Activated naive CD8-positive, alpha-beta T cell treated with anti-CD3 and anti-CD28 coated beads, Interleukin-2, amount 50 U/mL, for 24 hours (primary cell): ENCODE data around the gene C19orf47.

Experiments
- ATAC-seq: fragments of 150-1000 bp; cut with Tn5 transposase; one replicate; pipeline ENCODE4 v1.10.0; 2021
- DNase-seq: peaks from one replicate; pipeline ENCODE4 v3.0.0; 2021
- H3K27ac Mint-ChIP-seq: one replicate; pipeline ENCODE4 v1.8.0; 2021; ENCODE audit warnings: mild to moderate bottlenecking, mixed read lengths
- H3K27me3 Mint-ChIP-seq: one replicate; pipeline ENCODE4 v1.8.0; 2021; ENCODE audit warnings: mixed read lengths
- H3K36me3 Mint-ChIP-seq: one replicate; pipeline ENCODE4 v1.8.0; 2021; ENCODE audit warnings: low read depth, mixed read lengths
- H3K4me1 Mint-ChIP-seq: one replicate; pipeline ENCODE4 v1.8.0; 2021; ENCODE audit warnings: mixed read lengths
- H3K4me3 Mint-ChIP-seq: one replicate; pipeline ENCODE4 v1.8.0; 2021; ENCODE audit warnings: mild to moderate bottlenecking, moderate library complexity, mixed read lengths
- H3K9me3 Mint-ChIP-seq: one replicate; pipeline ENCODE4 v1.8.0; 2021; ENCODE audit warnings: mixed read lengths

C19orf47 gene

DNA sequence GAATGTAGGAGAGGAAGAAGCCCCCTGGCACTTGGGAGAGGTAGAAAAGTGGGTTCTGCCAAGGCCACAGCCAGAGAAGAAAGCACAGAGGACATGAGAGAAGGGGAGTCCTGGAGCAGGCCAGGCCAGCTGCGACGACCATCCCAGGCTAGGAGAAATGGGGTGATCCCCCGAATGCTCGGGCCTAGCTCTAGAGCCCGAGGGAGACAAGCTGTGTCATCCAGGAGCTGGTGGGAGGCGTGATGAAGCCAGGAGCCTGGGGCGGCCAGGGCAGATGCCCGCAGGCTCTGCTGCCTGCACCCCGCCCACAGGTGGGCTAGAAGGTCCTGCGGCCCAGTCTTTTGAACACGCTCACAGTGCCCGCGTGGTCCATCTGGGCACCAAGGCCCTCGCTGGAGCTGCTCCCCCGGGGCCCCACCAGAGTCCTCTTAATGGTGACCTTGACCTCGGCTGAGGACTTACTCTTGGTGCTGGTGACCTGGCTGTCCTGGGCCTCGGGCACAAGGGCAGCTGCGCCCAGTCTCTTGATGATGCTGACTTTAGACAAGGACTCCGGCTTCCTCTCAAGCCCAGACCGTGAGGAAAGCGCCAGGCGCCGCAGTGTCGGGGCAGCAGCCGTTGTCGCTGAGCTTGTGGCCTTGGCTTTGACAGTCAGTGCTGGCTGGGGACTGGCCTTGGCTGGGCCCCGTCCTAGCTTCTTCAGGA, 26.5 kb downstream of the C19orf47 start:
- DNase-seq (no peak), ATAC-seq (no peak)
- Mint-ChIP-seq H3K4me1 (no peaks in the 10 kb centered on the region), H3K27ac (no peak overlapping the region), H3K4me3 (no peak overlapping the region), H3K36me3 (peaks cover 22% of the 10 kb centered on the region), H3K27me3 (no peaks in the 10 kb centered on the region), H3K9me3 (no peaks in the 10 kb centered on the region)

DNA sequence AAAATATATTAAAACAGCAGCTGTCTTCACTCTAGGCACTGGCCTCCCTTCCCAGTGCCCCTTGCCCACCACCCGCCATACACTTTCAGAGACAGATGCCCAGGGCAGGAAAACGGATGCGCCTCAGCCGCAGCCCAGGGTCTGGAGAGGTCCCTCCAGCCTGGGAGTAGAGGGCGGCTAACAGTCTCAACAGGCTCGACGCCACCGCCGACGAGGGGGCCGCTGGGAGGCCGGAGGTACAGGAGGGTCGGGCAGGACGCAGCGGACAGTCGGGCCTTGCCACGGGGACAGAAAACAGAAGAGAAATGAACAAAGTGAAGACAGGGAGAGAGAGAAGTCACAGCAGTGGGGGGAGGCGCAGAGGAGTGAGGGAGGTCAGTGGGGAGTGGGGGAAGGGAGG, 27.1 kb downstream of the C19orf47 start:
- no peak overlapping the region for H3K4me3 Mint-ChIP-seq
- no peaks in the 10 kb centered on the region for H3K9me3 Mint-ChIP-seq
- H3K36me3 Mint-ChIP-seq: peaks cover 22% of the 10 kb centered on the region
- no peaks in the 10 kb centered on the region for H3K4me1 Mint-ChIP-seq
- DNase-seq (no peak), ATAC-seq (no peak)
- no peaks in the 10 kb centered on the region for H3K27me3 Mint-ChIP-seq
- H3K27ac Mint-ChIP-seq: no peak overlapping the region

DNA sequence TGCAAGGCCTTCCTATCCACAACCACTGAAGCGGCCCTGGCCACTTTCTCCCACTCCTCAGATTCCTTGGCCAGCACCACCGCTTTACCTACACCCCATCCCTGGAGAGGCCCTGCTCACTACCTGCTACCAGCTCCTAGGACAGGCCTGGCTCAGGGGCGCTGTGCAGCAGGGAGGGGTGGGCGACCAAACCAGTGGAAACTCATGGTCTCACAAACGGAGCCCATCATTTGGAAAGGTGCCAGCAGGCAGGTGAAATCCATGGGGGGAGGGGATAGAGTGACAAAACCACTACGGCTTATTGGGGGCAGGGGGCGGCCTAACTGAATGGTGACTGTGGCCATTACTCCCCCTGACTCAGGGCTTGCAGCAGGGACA, 27.6 kb downstream of the C19orf47 start:
- no peaks in the 10 kb centered on the region for H3K27me3 Mint-ChIP-seq
- no peak overlapping the region for H3K27ac Mint-ChIP-seq
- no peaks in the 10 kb centered on the region for H3K4me1 Mint-ChIP-seq
- ATAC-seq (no peak), DNase-seq (no peak)
- no peak overlapping the region for H3K4me3 Mint-ChIP-seq
- H3K36me3 Mint-ChIP-seq: peaks cover 18% of the 10 kb centered on the region
- no peaks in the 10 kb centered on the region for H3K9me3 Mint-ChIP-seq

DNA sequence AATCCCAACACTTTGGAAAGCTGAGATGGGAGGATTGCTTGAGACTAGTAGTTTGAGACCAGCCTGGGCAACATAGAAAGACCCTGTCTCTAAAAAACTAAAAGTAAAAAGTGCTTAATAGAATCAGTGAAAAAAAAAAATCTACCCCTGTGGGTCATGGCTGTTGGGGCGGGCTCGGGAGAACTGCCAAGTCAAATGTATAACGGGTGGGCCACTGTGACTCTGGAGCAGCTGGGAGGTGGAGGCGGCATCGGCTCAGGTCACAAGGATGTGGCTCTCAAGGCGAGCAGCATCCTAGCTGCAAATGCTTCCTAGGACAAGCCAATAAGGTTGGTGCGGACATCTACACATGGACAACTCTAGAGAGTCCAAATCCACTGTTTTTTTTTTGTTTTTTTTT, 30.9 kb downstream of the C19orf47 start:
- H3K9me3 Mint-ChIP-seq: no peaks in the 10 kb centered on the region
- no peaks in the 10 kb centered on the region for H3K27me3 Mint-ChIP-seq
- no peak for ATAC-seq
- H3K36me3 Mint-ChIP-seq: peaks cover 8% of the 10 kb centered on the region
- H3K27ac Mint-ChIP-seq: no peak overlapping the region
- H3K4me1 Mint-ChIP-seq: no peaks in the 10 kb centered on the region
- DNase-seq: no peak
- no peak overlapping the region for H3K4me3 Mint-ChIP-seq

DNA sequence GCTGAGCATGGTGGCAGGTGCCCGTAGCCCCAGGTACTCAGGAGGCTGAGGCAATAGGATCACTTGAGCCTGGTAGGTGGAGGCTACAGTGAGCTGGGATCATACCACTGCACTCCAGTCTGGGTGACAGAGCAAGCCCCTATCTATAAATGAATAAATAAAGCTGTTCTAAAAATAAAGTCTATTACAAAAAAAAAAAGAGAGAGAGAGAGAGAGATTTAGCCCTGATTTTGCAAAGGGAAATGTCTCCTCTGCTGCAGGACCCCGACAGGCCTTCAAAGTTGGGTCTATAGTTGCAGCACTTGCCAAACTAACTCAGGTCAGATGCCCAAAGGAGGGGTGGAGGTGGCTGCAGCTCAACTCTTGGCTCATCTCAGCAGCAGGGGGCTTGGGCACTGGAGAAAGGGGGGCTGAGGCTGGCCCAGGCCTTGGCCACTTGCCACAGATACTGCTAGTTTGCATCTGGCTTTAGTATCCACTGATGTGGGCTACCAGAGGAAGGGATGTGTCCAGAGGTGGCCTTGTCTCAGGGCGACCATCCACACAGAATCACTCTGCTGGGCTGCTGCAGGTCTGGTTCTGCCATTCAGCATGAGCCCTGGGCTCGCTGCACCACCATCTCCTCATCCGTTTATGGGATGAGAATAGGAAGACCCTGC, 32.3 kb downstream of the C19orf47 start:
- H3K36me3 Mint-ChIP-seq: peaks cover 5% of the 10 kb centered on the region
- H3K27me3 Mint-ChIP-seq: no peaks in the 10 kb centered on the region
- ATAC-seq (no peak), DNase-seq (no peak)
- no peak overlapping the region for H3K4me3 Mint-ChIP-seq
- H3K4me1 Mint-ChIP-seq: no peaks in the 10 kb centered on the region
- no peak overlapping the region for H3K27ac Mint-ChIP-seq
- H3K9me3 Mint-ChIP-seq: no peaks in the 10 kb centered on the region

DNA sequence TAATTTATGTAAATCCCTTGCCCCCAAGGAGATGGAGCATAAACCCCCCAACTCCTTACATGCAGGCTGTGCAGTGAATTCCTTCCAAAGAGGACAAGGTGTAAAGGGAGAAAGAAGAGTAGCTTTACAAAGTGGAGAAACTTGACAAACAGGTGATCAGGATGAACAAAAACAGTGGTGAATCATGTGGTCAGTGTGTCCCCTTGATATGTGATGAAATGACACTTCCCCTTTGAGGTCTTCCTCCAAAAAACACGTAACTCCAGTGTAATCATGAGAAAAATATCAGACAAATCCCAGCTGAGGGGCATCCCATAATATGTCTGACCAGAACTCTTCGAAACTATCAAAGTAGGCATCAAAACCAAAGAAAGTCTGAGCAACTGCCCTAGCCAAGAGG, 33.5 kb downstream of the C19orf47 start:
- H3K27me3 Mint-ChIP-seq: no peaks in the 10 kb centered on the region

DNA sequence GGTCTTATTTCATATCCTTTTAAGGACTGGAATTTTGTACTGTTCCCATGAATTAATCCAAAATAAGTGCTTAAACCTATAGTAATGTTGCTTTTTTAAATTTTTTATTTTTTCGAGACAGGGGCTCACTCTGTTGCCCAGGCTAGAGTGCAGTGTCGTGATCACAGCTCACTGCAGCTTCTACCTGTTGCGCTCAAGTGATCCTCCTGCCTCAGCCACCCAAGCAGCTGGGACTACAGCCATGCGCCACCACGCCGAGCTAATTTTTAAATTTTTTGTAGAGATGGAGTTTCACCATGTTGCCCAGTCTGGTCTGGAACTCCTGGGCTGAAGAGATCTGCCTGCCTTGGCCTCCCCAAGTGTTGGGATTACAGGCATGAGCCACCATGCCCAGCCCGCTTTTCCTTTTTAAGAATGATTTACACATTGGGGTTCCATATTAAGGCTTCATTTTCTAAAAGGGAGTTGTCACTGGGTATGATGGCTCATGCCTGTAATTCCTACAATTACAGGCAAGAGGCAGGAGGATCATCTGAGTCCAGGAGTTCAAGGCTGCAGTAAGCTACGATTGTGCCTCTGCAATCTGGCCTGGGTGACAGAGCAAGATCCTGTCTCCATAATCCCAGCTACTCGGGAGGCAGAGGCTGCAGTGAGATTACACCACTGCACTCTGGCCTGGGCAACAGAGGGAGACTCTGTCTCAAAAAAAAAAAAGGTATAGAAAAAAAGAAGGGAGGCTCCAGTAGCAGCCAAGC, 34.8 kb downstream of the C19orf47 start:
- no peaks in the 10 kb centered on the region for H3K4me1 Mint-ChIP-seq
- no peaks in the 10 kb centered on the region for H3K27me3 Mint-ChIP-seq
- peaks cover 2% of the 10 kb centered on the region for H3K36me3 Mint-ChIP-seq
- no peak for ATAC-seq
- H3K9me3 Mint-ChIP-seq: no peaks in the 10 kb centered on the region
- H3K4me3 Mint-ChIP-seq: no peak overlapping the region
- H3K27ac Mint-ChIP-seq: no peak overlapping the region
- no peak for DNase-seq

More for the DNA sequence above, 33.5 kb downstream of the C19orf47 start:
- ATAC-seq: no peak
- Mint-ChIP-seq H3K36me3 (peaks cover 2% of the 10 kb centered on the region), H3K27ac (no peak overlapping the region), H3K9me3 (no peaks in the 10 kb centered on the region), H3K4me1 (no peaks in the 10 kb centered on the region), H3K4me3 (no peak overlapping the region)
- no peak for DNase-seq

DNA sequence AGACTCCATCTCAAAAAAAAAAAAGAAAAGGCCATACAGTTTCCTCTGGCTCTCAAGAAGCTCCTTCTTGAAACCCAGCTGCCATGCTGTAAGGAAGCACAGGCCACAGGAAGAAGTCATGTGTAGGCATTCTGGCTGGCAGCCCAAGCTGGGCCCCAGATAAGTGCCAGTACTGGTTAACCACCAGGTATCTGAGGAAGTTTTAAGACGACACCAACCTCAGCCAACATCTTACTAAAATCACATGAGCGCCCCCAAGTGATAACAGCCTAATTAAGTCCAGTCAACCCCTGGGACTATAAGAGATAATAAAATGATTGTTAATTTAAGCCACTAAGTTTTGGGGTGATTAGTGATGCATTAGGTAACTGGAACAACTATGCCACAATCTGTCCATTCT, 35.7 kb downstream of the C19orf47 start:
- ATAC-seq: no peak
- no peak for DNase-seq
- Mint-ChIP-seq H3K9me3 (no peaks in the 10 kb centered on the region), H3K4me3 (no peak overlapping the region), H3K36me3 (peaks cover 2% of the 10 kb centered on the region), H3K27me3 (no peaks in the 10 kb centered on the region), H3K27ac (no peak overlapping the region), H3K4me1 (no peaks in the 10 kb centered on the region)

DNA sequence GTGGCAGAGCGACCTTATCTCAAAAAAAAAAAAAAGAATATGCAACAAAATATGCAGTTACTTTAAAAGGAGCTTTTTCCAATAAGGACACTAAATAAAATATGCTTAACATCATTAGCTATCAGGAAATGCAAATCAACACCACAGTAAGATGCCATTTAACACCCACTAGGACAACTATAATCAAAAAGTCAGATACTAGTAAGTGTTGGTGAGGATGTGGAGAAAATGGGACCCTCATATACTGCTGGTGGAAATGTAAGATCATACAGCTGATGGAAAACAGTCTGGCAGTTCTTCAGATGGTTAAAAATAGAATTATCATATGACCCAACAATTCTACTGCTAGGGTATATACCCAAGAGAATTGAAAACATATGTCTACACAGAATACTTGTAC, 38.5 kb downstream of the C19orf47 start:
- no peak for ATAC-seq

DNA sequence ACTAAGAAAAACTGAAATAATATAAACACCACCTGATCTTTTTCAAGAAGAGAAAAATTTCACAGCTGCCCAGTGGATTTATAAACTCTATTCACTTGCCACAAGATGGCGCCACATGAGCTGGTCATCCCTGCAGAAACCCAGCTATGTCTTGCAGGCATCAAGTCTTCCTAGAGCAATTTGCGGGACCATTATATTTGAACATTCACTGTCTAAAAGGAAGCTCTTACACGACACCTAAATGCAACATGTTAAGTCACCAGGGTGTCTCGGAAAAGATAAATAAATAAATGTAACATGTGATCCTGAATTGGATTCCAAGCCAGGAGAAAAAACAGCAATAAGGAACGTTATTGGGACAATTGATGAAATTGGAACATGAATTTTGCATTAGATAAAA, 42.8 kb downstream of the C19orf47 start:
- no peaks in the 10 kb centered on the region for H3K4me1 Mint-ChIP-seq
- ATAC-seq (no peak), DNase-seq (peak; percentile 78)
- H3K27ac Mint-ChIP-seq: no peak overlapping the region
- H3K36me3 Mint-ChIP-seq: no peaks in the 10 kb centered on the region
- no peaks in the 10 kb centered on the region for H3K27me3 Mint-ChIP-seq
- no peak overlapping the region for H3K4me3 Mint-ChIP-seq
- no peaks in the 10 kb centered on the region for H3K9me3 Mint-ChIP-seq

More for the DNA sequence above, 38.5 kb downstream of the C19orf47 start:
- no peak for DNase-seq
- Mint-ChIP-seq H3K9me3 (no peaks in the 10 kb centered on the region), H3K4me1 (no peaks in the 10 kb centered on the region), H3K36me3 (no peaks in the 10 kb centered on the region), H3K27me3 (no peaks in the 10 kb centered on the region), H3K27ac (no peak overlapping the region), H3K4me3 (no peak overlapping the region)

DNA sequence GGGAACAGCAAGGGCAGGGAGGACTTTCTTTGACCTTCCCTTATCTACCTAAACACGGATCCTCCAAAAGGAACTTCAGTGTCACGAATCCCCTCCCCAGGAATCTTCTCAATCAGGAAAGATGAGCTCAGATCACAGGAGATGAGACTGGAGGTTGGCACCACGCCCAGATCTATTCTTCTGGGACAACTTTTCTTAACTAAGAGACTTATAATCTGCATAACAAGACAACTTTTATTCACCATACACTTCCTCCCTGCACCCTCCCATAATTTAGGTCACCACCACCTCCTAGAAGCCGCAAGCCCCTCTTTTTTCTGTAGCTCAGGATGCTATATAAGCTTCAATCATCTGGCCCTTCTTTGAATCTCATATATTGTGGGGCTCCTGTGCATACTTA, 43.9 kb downstream of the C19orf47 start:
- DNase-seq (no peak), ATAC-seq (no peak)
- no peaks in the 10 kb centered on the region for H3K36me3 Mint-ChIP-seq
- no peak overlapping the region for H3K27ac Mint-ChIP-seq
- H3K4me3 Mint-ChIP-seq: no peak overlapping the region
- no peaks in the 10 kb centered on the region for H3K27me3 Mint-ChIP-seq
- no peaks in the 10 kb centered on the region for H3K4me1 Mint-ChIP-seq
- no peaks in the 10 kb centered on the region for H3K9me3 Mint-ChIP-seq

DNA sequence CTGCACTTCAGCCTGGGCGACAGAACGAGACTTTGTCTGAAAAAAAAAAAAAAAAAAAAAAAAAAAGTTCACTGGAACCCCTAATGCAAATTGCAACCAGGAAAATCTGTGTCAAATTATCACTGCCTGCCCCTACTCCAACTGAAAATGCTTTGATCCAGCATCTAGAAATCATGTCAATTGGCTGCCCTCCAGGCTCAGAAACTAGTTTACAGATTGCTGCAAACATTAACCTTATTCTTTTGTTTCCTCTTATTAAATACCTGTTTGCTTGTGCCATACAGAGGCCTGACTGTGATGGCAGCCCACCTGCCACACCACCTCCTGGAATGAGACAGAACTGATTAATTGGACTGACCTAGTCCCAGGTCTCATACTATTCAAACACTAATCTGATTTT, 44.4 kb downstream of the C19orf47 start:
- Mint-ChIP-seq H3K27me3 (no peaks in the 10 kb centered on the region), H3K4me1 (no peaks in the 10 kb centered on the region), H3K36me3 (no peaks in the 10 kb centered on the region), H3K9me3 (no peaks in the 10 kb centered on the region), H3K4me3 (no peak overlapping the region), H3K27ac (no peak overlapping the region)
- ATAC-seq (no peak), DNase-seq (no peak)

DNA sequence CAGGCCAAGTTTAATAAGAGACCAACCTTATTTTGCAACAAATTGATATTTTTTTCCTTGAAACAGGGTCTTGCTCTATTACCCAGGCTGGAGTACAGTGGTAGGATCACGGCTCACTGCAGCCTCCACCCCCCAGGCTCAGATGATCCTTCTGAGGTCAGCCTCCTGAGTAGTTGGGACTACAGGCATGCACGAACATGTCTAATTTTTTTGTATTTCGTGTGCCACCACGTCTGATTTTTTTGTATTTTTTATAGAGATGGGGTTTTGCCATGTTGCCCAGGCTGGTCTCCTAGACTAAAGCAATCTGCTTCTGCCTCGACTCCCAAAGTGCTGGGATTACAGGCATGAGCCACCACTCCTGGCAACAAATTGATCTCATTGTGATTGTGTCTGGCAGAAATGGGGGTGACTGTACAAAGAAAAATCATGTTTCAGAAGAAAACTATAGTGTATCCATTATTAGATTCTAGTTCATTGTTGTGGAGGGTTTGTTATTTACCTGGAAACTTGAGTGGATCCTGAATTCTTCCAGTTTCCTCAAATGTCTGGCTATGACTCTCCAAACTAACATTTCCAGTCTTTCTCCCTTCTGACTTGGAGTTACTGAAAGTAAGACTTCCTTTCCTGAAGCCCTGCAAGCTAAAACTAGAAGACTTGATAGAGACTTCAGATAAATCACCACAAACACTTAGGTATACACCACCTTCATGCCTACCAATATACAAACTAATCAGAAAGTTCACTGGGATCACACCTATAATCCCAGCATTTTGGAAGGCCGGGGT, 45.8 kb downstream of the C19orf47 start:
- ATAC-seq (no peak), DNase-seq (no peak)
- H3K27me3 Mint-ChIP-seq: no peaks in the 10 kb centered on the region
- H3K4me3 Mint-ChIP-seq: no peak overlapping the region
- no peaks in the 10 kb centered on the region for H3K4me1 Mint-ChIP-seq
- H3K27ac Mint-ChIP-seq: no peak overlapping the region
- no peaks in the 10 kb centered on the region for H3K9me3 Mint-ChIP-seq
- no peaks in the 10 kb centered on the region for H3K36me3 Mint-ChIP-seq

DNA sequence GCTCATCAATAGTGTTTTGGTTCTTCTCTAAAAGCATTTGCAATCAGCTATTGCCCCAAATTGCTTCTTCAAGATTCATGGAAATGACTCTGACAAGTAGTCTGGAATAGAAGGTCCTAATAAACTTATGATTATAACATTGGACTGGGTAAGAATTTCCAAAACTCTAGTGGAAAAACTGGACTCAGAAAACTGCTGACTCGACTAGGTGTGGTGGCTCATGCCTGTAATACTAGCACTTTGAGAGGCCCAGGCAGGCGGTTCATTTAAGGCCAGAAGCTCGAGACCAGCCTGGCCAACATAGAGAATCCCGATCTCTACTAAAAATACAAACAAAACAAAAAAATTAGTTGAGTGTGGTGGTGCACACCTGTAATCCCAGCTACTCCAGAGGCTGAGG, 47.5 kb downstream of the C19orf47 start:
- H3K27me3 Mint-ChIP-seq: no peaks in the 10 kb centered on the region
- H3K4me1 Mint-ChIP-seq: no peaks in the 10 kb centered on the region
- no peak overlapping the region for H3K27ac Mint-ChIP-seq
- no peak overlapping the region for H3K4me3 Mint-ChIP-seq
- no peaks in the 10 kb centered on the region for H3K9me3 Mint-ChIP-seq
- DNase-seq: no peak
- ATAC-seq: no peak
- no peaks in the 10 kb centered on the region for H3K36me3 Mint-ChIP-seq
